H9 (cell line): ENCODE results near the gene BACH2. TPM values are rescaled to one million over a fixed set of nuclear protein-coding genes. Genes with fewer than 3 reads are reported as not detected.

ENCODE experiments used
- DNase-seq: peaks from one replicate; pipeline ENCODE4 v3.0.0-alpha.2; 2017
- H2AFZ ChIP-seq: one replicate; pipeline ENCODE4 v1.6.1; 2013; ENCODE audit warnings: mild to moderate bottlenecking, low read length, control low read depth, moderate library complexity
- H2AK5ac ChIP-seq: 2 replicates; pipeline ENCODE4 v1.6.1; 2013; ENCODE audit warnings: low read length, control low read depth, mixed read lengths; ENCODE audit not compliant: insufficient read length
- H2BK120ac ChIP-seq: one replicate; pipeline ENCODE4 v1.6.1; 2013; ENCODE audit warnings: low read depth, mild to moderate bottlenecking, low read length, control low read depth, inconsistent platforms; ENCODE audit not compliant: poor library complexity, severe bottlenecking
- H2BK12ac ChIP-seq: 2 replicates; pipeline ENCODE4 v1.6.1; 2013; ENCODE audit warnings: low read length, control low read depth, mixed read lengths, low read depth; ENCODE audit not compliant: insufficient read length
- H2BK15ac ChIP-seq: 2 replicates; pipeline ENCODE4 v1.6.1; 2013; ENCODE audit warnings: low read depth, low read length, control low read depth
- H2BK20ac ChIP-seq: one replicate; pipeline ENCODE4 v1.6.1; 2013; ENCODE audit warnings: low read depth, mild to moderate bottlenecking, low read length, control low read depth, inconsistent platforms; ENCODE audit not compliant: poor library complexity, severe bottlenecking
- H2BK5ac ChIP-seq: 2 replicates; pipeline ENCODE4 v1.6.1; 2013; ENCODE audit warnings: low read length, control low read depth, mixed read lengths; ENCODE audit not compliant: insufficient read length
- H3K14ac ChIP-seq: 2 replicates; pipeline ENCODE4 v1.6.1; 2013; ENCODE audit warnings: low read length, control low read depth; ENCODE audit not compliant: insufficient read depth
- H3K18ac ChIP-seq: 2 replicates; pipeline ENCODE4 v1.6.1; 2013; ENCODE audit warnings: low read depth, mild to moderate bottlenecking, mixed read lengths, low read length, control low read depth; ENCODE audit not compliant: insufficient read length
- H3K23ac ChIP-seq: 2 replicates; pipeline ENCODE4 v1.6.1; 2013; ENCODE audit warnings: low read length, control low read depth, mixed read lengths, low read depth; ENCODE audit not compliant: insufficient read length
- H3K23me2 ChIP-seq: 2 replicates; pipeline ENCODE4 v1.6.1; 2013; ENCODE audit warnings: low read depth, mild to moderate bottlenecking, mixed read lengths, low read length, control low read depth; ENCODE audit not compliant: insufficient read length, poor library complexity, severe bottlenecking
- H3K27ac ChIP-seq: 2 replicates; pipeline ENCODE4 v1.5.1; 2013; ENCODE audit warnings: low read length, control low read depth, mixed read lengths, low read depth; ENCODE audit not compliant: insufficient read length
- H3K27me3 ChIP-seq: 2 replicates; pipeline ENCODE4 v1.6.1; 2013; ENCODE audit warnings: low read length, control low read depth, inconsistent platforms; ENCODE audit not compliant: insufficient read depth
- H3K4ac ChIP-seq: 2 replicates; pipeline ENCODE4 v1.6.1; 2013; ENCODE audit warnings: low read depth, mild to moderate bottlenecking, control low read depth, inconsistent platforms, low read length, moderate library complexity
- H3K4me1 ChIP-seq: 2 replicates; pipeline ENCODE4 v1.6.1; 2013; ENCODE audit warnings: low read length, control low read depth, inconsistent platforms; ENCODE audit not compliant: insufficient read depth
- H3K4me2 ChIP-seq: 2 replicates; pipeline ENCODE4 v1.6.1; 2013; ENCODE audit warnings: low read length, control low read depth, mixed read lengths; ENCODE audit not compliant: insufficient read length, insufficient read depth
- H3K56ac ChIP-seq: 2 replicates; pipeline ENCODE4 v1.6.1; 2013; ENCODE audit warnings: low read depth, mild to moderate bottlenecking, mixed read lengths, low read length, control low read depth; ENCODE audit not compliant: insufficient read length
- H3K79me1 ChIP-seq: 2 replicates; pipeline ENCODE4 v1.6.1; 2013; ENCODE audit warnings: low read depth, mild to moderate bottlenecking, moderate library complexity, low read length, control low read depth, inconsistent platforms; ENCODE audit not compliant: insufficient read depth, poor library complexity, severe bottlenecking
- H3K79me2 ChIP-seq: 2 replicates; pipeline ENCODE4 v1.6.1; 2013; ENCODE audit warnings: low read length, control low read depth, inconsistent platforms; ENCODE audit not compliant: insufficient read depth
- H3K9ac ChIP-seq: 2 replicates; pipeline ENCODE4 v1.6.1; 2013; ENCODE audit warnings: low read length, control low read depth, mixed read lengths; ENCODE audit not compliant: insufficient read length; ENCODE audit errors: extremely low read depth
- H3K9me3 ChIP-seq: one replicate; pipeline ENCODE4 v1.6.1; 2013; ENCODE audit warnings: low read depth, low read length, inconsistent platforms; ENCODE audit not compliant: control insufficient read depth
- H3T11ph ChIP-seq: one replicate; pipeline ENCODE4 v1.6.1; 2013; ENCODE audit warnings: mild to moderate bottlenecking, low read length, control low read depth, inconsistent platforms
- H4K20me1 ChIP-seq: one replicate; pipeline ENCODE4 v1.6.1; 2013; ENCODE audit not compliant: control insufficient read depth, insufficient read length, insufficient read depth
- H4K5ac ChIP-seq: 2 replicates; pipeline ENCODE4 v1.6.1; 2013; ENCODE audit warnings: low read depth, mild to moderate bottlenecking, mixed read lengths, low read length, control low read depth; ENCODE audit not compliant: insufficient read length
- H4K8ac ChIP-seq: replicated peaks from 2 replicates; pipeline ENCODE4 v1.6.1; 2013; ENCODE audit warnings: low read length, control low read depth, mixed read lengths, low read depth; ENCODE audit not compliant: insufficient read length
- H4K91ac ChIP-seq: 2 replicates; pipeline ENCODE4 v1.6.1; 2013; ENCODE audit warnings: low read depth, mild to moderate bottlenecking, moderate library complexity, mixed read lengths, low read length, control low read depth; ENCODE audit not compliant: insufficient read length
- H3K27ac Mint-ChIP-seq, 3 experiments: 2 replicates in 2 of 3; 3 replicates in 1 of 3; pipeline ENCODE4 v1.8.0; 2020 to 2021; ENCODE audit warnings: mixed read lengths in 3 of 3, mild to moderate bottlenecking in 1 of 3, moderate library complexity in 1 of 3
- H3K27me3 Mint-ChIP-seq: 2 replicates; pipeline ENCODE4 v1.8.0; 2021; ENCODE audit warnings: low read depth, mild to moderate bottlenecking, moderate library complexity, mixed read lengths
- H3K36me3 Mint-ChIP-seq, 3 experiments: 2 replicates in 2 of 3; 3 replicates in 1 of 3; pipeline ENCODE4 v1.8.0; 2020 to 2021; ENCODE audit warnings: low read depth in 3 of 3, mixed read lengths in 3 of 3; ENCODE audit not compliant: insufficient read depth in 1 of 3
- H3K4me1 Mint-ChIP-seq, 2 experiments: 2 replicates each; pipeline ENCODE4 v1.8.0; 2020; ENCODE audit warnings: mixed read lengths in 2 of 2
- H3K4me3 Mint-ChIP-seq, 2 experiments: 2 replicates in 1 of 2; 3 replicates in 1 of 2; pipeline ENCODE4 v1.8.0; 2020 to 2021; ENCODE audit warnings: mild to moderate bottlenecking in 2 of 2, mixed read lengths in 2 of 2, moderate library complexity in 1 of 2
- H3K9me3 Mint-ChIP-seq, 2 experiments: 2 replicates in 1 of 2; 3 replicates in 1 of 2; pipeline ENCODE4 v1.8.0; 2020; ENCODE audit warnings: mild to moderate bottlenecking in 2 of 2, mixed read lengths in 2 of 2, moderate library complexity in 1 of 2
- CTCF ChIP-seq: fragments of 200-600 bp; sonication (generic); conservative IDR thresholded peaks from 3 replicates; pipeline ENCODE4 v1.8.0; 2021; ENCODE audit warnings: antibody characterized with exemption, mild to moderate bottlenecking
- WGBS: extraction: QIAGEN DNeasy Blood & Tissue Kit; methylation state at CpG from one replicate; pipeline ENCODE4 v1.1.7; 2013; ENCODE audit warnings: missing lambda C conversion rate, low lambda C conversion rate, mixed read lengths; ENCODE audit not compliant: insufficient read length; ENCODE audit errors: extremely low coverage; 5-methylcytosine and 5-hydroxymethylcytosine counted together
- total RNA-seq: library from RNA; stranded (reverse); gene quantifications from 2 replicates; pipeline ENCODE4 v1.2.1, GENCODE V29; 2021

BACH2 gene
- total RNA-seq, 1 experiment from 2014 or later, result 2.0 TPM

DNA sequence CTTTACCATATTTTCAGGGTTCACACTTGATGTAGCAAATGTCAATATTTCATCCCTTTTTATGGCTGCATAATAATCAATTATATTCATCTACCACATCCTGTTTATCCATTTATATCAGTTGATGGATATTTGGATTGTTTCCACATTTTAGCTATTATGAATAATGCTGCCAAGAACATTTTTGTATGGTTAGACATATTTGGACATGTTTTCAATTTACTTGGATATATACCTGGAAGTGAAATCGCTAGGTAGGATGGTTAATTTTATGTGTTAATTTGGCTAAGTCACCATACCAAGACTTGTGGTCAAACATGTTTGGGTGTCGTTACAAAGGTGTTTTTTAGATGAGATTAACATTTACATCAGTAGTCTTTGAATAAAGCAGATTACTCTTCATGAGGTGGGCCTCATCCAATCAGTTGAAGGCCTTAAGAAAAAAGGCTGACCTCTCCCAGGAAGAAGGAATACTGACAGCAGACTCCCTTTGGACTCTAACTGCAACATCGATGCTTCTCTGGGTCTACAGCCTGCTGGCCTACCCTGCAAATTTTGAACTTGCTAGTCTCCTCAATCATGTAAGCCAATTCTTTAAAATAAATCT lies 196.5 kb downstream of the BACH2 start:
- H3K18ac ChIP-seq, result no peak overlapping the region
- H4K20me1 ChIP-seq, result no peaks in the 10 kb centered on the region
- H3K27me3 Mint-ChIP-seq, result no peaks in the 10 kb centered on the region
- H3K27ac Mint-ChIP-seq, result no peak overlapping the region
- no peak overlapping the region for H3K9ac ChIP-seq
- H4K5ac ChIP-seq, result no peak overlapping the region
- no peak overlapping the region for H3K14ac ChIP-seq
- no peak overlapping the region for H3T11ph ChIP-seq
- no CpG with 5 or more reads among the region's 3 CpGs for WGBS
- no peak overlapping the region for H2BK20ac ChIP-seq
- H2BK120ac ChIP-seq, result no peak overlapping the region
- no peaks in the 10 kb centered on the region for H3K79me1 ChIP-seq
- no peak overlapping the region for H4K8ac ChIP-seq
- H3K23me2 ChIP-seq, result no peaks in the 10 kb centered on the region
- H3K27ac ChIP-seq, result no peak overlapping the region
- no peaks in the 10 kb centered on the region for H3K27me3 ChIP-seq
- no peaks in the 10 kb centered on the region for H3K4me1 ChIP-seq
- H2BK12ac ChIP-seq, result no peak overlapping the region
- no peak overlapping the region for H3K4me2 ChIP-seq
- H3K9me3 Mint-ChIP-seq, result peaks cover 0 to 3% of the 10 kb centered on the region in 2 experiments; a peak in 2 of 5 replicates
- H3K79me2 ChIP-seq, result no peaks in the 10 kb centered on the region
- no peak overlapping the region for H4K91ac ChIP-seq
- no peaks in the 10 kb centered on the region for H3K36me3 Mint-ChIP-seq
- H3K56ac ChIP-seq, result no peak overlapping the region
- DNase-seq, result no peak
- TF ChIP-seq CTCF, result no peak
- H3K9me3 ChIP-seq, result no peaks in the 10 kb centered on the region
- no peak overlapping the region for H3K4me3 Mint-ChIP-seq
- no peaks in the 10 kb centered on the region for H3K4me1 Mint-ChIP-seq
- no peak overlapping the region for H3K4ac ChIP-seq
- H2AK5ac ChIP-seq, result no peak overlapping the region
- H2BK5ac ChIP-seq, result no peak overlapping the region
- no peak overlapping the region for H3K23ac ChIP-seq
- H2AFZ ChIP-seq, result no peak overlapping the region
- no peak overlapping the region for H2BK15ac ChIP-seq
